ENCODE measurements around the gene ITPR1. TPM values are rescaled to one million over a fixed set of nuclear protein-coding genes. Genes with fewer than 3 reads are reported as not detected.

Gene ITPR1
- polyA plus RNA-seq, 2 of the 4 experiments (the other 2 are of a cell fraction) = 2.8 to 9.6 TPM

DNA sequence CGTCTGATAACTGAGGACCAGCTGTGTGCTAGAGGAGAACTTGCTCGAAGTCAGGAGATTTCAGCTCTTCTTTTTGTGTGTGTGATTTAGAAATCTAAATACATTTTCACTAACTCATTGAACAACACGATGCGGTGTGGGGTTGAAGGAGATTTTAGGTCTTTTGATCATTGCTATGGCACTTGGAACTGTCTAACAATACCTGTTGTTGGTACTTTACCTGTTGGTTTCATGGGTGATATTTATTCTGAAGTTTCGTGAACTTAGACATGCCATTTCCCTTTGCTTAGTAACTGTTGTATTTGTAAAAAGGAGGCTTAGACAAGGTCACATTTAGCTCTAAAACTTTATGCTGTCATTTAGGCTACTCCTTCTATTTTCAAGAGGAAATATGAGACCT lies 99.9 kb downstream of the ITPR1 start:
- TF ChIP-seq ZSCAN20 (CRISPR knock-in tag; IDR thresholded peaks at IDR 0.05) (no peak), GATA3 (IDR thresholded peaks at IDR 0.05; ENCODE audit: borderline replicate concordance) (no peak), CHD4 (IDR thresholded peaks at IDR 0.05; ENCODE audit: borderline replicate concordance) (no peak), HOXB13 (CRISPR knock-in tag; IDR thresholded peaks at IDR 0.05; ENCODE audit: low read depth) (no peak), CBX2 (IDR thresholded peaks at IDR 0.05; ENCODE audit: borderline replicate concordance, low read depth) (no peak)
- TF ChIP-seq, protein P1, sequence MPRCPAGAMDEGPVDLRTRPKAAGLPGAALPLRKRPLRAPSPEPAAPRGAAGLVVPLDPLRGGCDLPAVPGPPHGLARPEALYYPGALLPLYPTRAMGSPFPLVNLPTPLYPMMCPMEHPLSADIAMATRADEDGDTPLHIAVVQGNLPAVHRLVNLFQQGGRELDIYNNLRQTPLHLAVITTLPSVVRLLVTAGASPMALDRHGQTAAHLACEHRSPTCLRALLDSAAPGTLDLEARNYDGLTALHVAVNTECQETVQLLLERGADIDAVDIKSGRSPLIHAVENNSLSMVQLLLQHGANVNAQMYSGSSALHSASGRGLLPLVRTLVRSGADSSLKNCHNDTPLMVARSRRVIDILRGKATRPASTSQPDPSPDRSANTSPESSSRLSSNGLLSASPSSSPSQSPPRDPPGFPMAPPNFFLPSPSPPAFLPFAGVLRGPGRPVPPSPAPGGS (IDR thresholded peaks at IDR 0.05) = no peak
- ChIA-PET POLR2A (no interaction called here), CTCF (no interaction called here)
- DNase-seq (ENCODE audit: low read depth in 1 of 2, low spot score in 1 of 2) (no peak), FAIRE-seq (no peak), ATAC-seq (no peak)
- Histone ChIP-seq H3K4me1 (no peaks in the 10 kb centered on the region), H3K27ac (no peak overlapping the region), H3K9me3 (no peaks in the 10 kb centered on the region), H3K4me2 (no peak overlapping the region), H3K4me3 (no peak overlapping the region)
- 66% methylated on average over 5 of the region's 5 CpGs for WGBS (ENCODE audit: missing lambda C conversion rate)

GRCh38 chr3:4595710-4596113 lies 102.6 kb downstream of the ITPR1 start:
- DNase-seq (ENCODE audit: low read depth in 1 of 2, low spot score in 1 of 2) (no peak), FAIRE-seq (no peak), ATAC-seq (no peak)
- no peaks in the 10 kb centered on the region for H3K4me1 ChIP-seq
- no peaks in the 10 kb centered on the region for H3K9me3 ChIP-seq
- no peak overlapping the region for H3K4me2 ChIP-seq
- no peak overlapping the region for H3K27ac ChIP-seq
- WGBS (ENCODE audit: missing lambda C conversion rate) = 77% methylated on average over 6 of the region's 6 CpGs
- ChIA-PET POLR2A (no interaction called here), CTCF (no interaction called here)
- no peak for TF ChIP-seq PBX3 (IDR thresholded peaks at IDR 0.05)
- TF ChIP-seq FOXS1 (CRISPR knock-in tag; IDR thresholded peaks at IDR 0.05) = no peak
- no peak for TF ChIP-seq TP53 (CRISPR knock-in tag; IDR thresholded peaks at IDR 0.05)
- TF ChIP-seq RFX5 (IDR thresholded peaks at IDR 0.05) = no peak
- TF ChIP-seq, protein P2, sequence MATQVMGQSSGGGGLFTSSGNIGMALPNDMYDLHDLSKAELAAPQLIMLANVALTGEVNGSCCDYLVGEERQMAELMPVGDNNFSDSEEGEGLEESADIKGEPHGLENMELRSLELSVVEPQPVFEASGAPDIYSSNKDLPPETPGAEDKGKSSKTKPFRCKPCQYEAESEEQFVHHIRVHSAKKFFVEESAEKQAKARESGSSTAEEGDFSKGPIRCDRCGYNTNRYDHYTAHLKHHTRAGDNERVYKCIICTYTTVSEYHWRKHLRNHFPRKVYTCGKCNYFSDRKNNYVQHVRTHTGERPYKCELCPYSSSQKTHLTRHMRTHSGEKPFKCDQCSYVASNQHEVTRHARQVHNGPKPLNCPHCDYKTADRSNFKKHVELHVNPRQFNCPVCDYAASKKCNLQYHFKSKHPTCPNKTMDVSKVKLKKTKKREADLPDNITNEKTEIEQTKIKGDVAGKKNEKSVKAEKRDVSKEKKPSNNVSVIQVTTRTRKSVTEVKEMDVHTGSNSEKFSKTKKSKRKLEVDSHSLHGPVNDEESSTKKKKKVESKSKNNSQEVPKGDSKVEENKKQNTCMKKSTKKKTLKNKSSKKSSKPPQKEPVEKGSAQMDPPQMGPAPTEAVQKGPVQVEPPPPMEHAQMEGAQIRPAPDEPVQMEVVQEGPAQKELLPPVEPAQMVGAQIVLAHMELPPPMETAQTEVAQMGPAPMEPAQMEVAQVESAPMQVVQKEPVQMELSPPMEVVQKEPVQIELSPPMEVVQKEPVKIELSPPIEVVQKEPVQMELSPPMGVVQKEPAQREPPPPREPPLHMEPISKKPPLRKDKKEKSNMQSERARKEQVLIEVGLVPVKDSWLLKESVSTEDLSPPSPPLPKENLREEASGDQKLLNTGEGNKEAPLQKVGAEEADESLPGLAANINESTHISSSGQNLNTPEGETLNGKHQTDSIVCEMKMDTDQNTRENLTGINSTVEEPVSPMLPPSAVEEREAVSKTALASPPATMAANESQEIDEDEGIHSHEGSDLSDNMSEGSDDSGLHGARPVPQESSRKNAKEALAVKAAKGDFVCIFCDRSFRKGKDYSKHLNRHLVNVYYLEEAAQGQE (IDR thresholded peaks at IDR 0.05) = no peak
- TF ChIP-seq ZSCAN20 (CRISPR knock-in tag; IDR thresholded peaks at IDR 0.05) = no peak
- TF ChIP-seq HES2 (IDR thresholded peaks at IDR 0.05) = no peak
- no peak for TF ChIP-seq NR3C1 (IDR thresholded peaks at IDR 0.05)
- TF ChIP-seq KDM1A (IDR thresholded peaks at IDR 0.05; ENCODE audit: low read depth) = no peak
- no peak for TF ChIP-seq HOXB5 (CRISPR knock-in tag; IDR thresholded peaks at IDR 0.05)
- no peak for TF ChIP-seq MAZ (IDR thresholded peaks at IDR 0.05; ENCODE audit: borderline replicate concordance, low read depth, low read length)
- TF ChIP-seq MAX (IDR thresholded peaks at IDR 0.05) = no peak
- TF ChIP-seq MAFK (IDR thresholded peaks at IDR 0.05; ENCODE audit: partially characterized antibody) = no peak
- no peak for TF ChIP-seq HOXA7 (CRISPR knock-in tag; IDR thresholded peaks at IDR 0.05)
- H3K4me3 ChIP-seq = no peak overlapping the region
